Muscle of leg (tissue), 11 donors: Measurements from ENCODE around the gene MAPK8IP1. TPM values are rescaled to one million over a fixed set of nuclear protein-coding genes. Genes with fewer than 3 reads are reported as not detected.

ENCODE experiments used
- DNase-seq: peaks from one replicate; pipeline ENCODE4 v3.0.0; 2013
- H3K27ac ChIP-seq: one replicate; pipeline ENCODE4 v1.5.1; 2013; ENCODE audit warnings: mild to moderate bottlenecking, low read length, control low read depth
- H3K27me3 ChIP-seq: one replicate; pipeline ENCODE4 v1.6.1; 2013; ENCODE audit warnings: low read length; ENCODE audit not compliant: control insufficient read depth, insufficient read depth
- H3K36me3 ChIP-seq: one replicate; pipeline ENCODE4 v1.6.1; 2013; ENCODE audit warnings: low read length; ENCODE audit not compliant: control insufficient read depth, insufficient read depth
- H3K4me1 ChIP-seq: one replicate; pipeline ENCODE4 v1.6.1; 2013; ENCODE audit warnings: low read length; ENCODE audit not compliant: control insufficient read depth, insufficient read depth
- H3K4me3 ChIP-seq: one replicate; pipeline ENCODE4 v1.5.1; 2013; ENCODE audit warnings: low read length, control low read depth
- H3K9me3 ChIP-seq: replicated peaks from 2 replicates; pipeline ENCODE4 v1.6.1; 2013; ENCODE audit warnings: low read depth, low read length; ENCODE audit not compliant: control insufficient read depth
- WGBS: methylation state at CpG from one replicate; pipeline ENCODE4 v1.1.5; 2013; ENCODE audit warnings: missing lambda C conversion rate; ENCODE audit not compliant: insufficient coverage; 5-methylcytosine and 5-hydroxymethylcytosine counted together
- polyA plus RNA-seq, 8 donors: library from polyadenylated mRNA; unstranded; fragments of 120-200 nt; gene quantifications; one replicate each; pipeline versions ENCODE4 v1.2.1 to v1.2.3, GENCODE V29; 2013; ENCODE audit warnings: inconsistent platforms in 1 of 8, low replicate concordance in 1 of 8; ENCODE audit not compliant: insufficient read length in 8 of 8, insufficient read depth in 1 of 8
- total RNA-seq: library from RNA; stranded (reverse); fragments of 120-200 nt; gene quantifications from one replicate; pipeline ENCODE4 v1.2.4, GENCODE V29; 2013

MAPK8IP1 gene
- total and polyA plus RNA-seq, 9 donors = 26.5 to 54.3 (median 35.0) TPM

- H3K9me3 ChIP-seq = no peaks in the 10 kb centered on the region
- 79% methylated on average over 12 of the region's 18 CpGs for WGBS
- H3K27ac ChIP-seq = peak within 1 kb of the TSS; percentile 62
- DNase-seq = no peak
- no peak within 1 kb of the TSS for H3K4me3 ChIP-seq
- H3K4me1 ChIP-seq = peaks cover 25% of the 10 kb centered on the region
- H3K27me3 ChIP-seq = no peaks in the 10 kb centered on the region
- peaks cover 79% of the 10 kb centered on the region for H3K36me3 ChIP-seq
Measured at GRCh38 chr11:45906965-45907611, 21.6 kb downstream of the MAPK8IP1 start, which contains the start of gene FREY1. Gene FREY1 (minus strand): TSS chr11:45907271. CDS start chr11:45907245, 26 bp downstream.

- H3K27ac ChIP-seq = peak overlapping the region; percentile 67
- H3K9me3 ChIP-seq = no peaks in the 10 kb centered on the region
- H3K4me1 ChIP-seq = peaks cover 25% of the 10 kb centered on the region
- H3K27me3 ChIP-seq = no peaks in the 10 kb centered on the region
- 61% methylated on average over 7 of the region's 8 CpGs for WGBS
- H3K36me3 ChIP-seq = peaks cover 73% of the 10 kb centered on the region
- no peak overlapping the region for H3K4me3 ChIP-seq
- peak; percentile 58 for DNase-seq
Measured at GRCh38 chr11:45907911-45908370, 22.5 kb downstream of the MAPK8IP1 start.

DNA sequence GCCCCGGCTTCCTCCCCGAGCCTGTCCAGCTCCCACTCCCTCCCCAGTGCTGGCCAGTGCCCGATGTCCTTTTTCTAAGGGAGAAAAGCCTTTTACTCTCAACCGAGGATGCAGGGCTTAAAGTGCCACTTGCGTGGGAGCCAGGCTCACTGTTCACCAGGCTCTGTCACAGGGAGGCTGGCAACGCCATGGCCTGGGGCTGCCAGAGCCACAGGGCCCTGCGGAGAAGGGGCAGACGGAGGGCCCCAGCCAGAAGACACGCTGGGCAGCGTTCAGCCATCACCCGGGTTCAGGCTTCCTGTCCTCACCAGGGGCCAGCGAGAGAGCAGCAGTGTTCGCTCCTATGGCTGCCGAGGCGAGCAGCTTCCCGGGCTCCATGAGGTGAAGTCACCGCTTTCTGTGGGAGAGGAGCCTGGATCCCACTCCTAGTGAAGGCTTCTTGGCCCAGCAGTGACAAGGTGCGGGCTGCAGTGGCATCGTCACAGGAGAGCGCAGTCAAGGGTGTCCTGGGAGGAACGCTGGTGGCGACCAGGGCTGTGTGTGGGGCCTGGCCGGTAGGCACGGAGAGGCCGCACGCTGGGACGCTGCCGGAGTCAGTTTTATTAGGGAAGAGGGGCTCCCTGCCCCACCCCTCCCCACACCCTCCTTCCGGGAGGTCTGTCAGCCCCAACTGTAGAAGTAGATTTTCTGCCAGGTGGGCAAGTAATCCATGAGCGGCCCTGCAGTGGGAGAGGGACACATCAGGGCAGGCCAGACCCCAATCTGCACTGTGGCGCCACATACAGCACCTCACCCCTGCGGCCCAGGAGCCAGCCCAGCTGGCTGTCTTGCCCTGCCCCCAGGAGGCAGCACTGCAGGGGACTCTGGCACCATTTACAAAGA is 24.4 kb downstream of the MAPK8IP1 start:
- no peaks in the 10 kb centered on the region for H3K9me3 ChIP-seq
- H3K36me3 ChIP-seq = peaks cover 74% of the 10 kb centered on the region
- no peak for DNase-seq
- WGBS = 83% methylated on average over 20 of the region's 32 CpGs
- H3K4me1 ChIP-seq = peaks cover 25% of the 10 kb centered on the region
- no peak overlapping the region for H3K27ac ChIP-seq
- no peaks in the 10 kb centered on the region for H3K27me3 ChIP-seq
- no peak overlapping the region for H3K4me3 ChIP-seq

DNA sequence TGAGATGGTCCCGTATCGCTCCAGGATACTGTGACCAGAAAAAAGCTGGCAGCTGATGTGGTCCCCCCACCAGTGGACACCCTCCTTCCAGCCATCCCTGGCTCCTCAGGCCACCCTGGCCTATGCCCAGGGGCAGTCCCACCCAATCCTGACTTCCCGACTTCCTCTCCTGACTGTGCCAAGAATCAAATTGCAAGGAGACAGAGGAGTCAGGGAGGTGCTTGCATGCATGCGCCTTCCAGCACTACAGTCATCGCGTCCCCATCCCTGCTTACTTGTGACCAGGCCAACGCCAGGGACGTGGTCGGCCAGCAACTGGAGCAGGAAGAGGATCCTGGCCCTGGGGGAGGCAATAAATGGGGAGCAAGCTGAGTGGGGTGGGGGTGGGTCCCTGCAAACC is 25.2 kb downstream of the MAPK8IP1 start:
- no peaks in the 10 kb centered on the region for H3K27me3 ChIP-seq
- H3K27ac ChIP-seq = no peak overlapping the region
- 93% methylated on average over 8 of the region's 9 CpGs for WGBS
- H3K9me3 ChIP-seq = no peaks in the 10 kb centered on the region
- H3K4me3 ChIP-seq = no peak overlapping the region
- H3K4me1 ChIP-seq = peaks cover 25% of the 10 kb centered on the region
- peaks cover 76% of the 10 kb centered on the region for H3K36me3 ChIP-seq
- no peak for DNase-seq

DNA sequence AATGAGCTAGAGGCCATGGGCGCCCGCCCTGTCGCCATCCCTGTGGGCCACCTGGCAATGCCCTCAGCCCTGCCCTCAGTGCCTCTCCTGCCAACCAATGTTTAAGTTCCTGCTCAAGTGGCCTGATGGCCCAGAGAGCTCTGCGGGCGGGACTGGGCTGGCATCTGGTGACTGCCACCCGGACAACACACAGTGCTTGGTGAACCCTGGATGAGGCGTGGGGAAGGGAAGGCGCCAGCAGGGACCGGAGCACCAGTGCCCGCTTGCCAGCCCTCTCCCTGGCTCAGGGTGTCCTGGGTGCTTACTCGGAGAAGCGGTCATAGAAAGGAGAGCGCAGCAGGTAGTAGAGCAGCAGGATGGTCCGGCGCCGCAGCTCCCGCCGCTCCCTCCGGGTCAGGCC is 28.1 kb downstream of the MAPK8IP1 start:
- Histone ChIP-seq H3K4me1 (peaks cover 22% of the 10 kb centered on the region), H3K36me3 (peaks cover 65% of the 10 kb centered on the region)
- 96% methylated on average over 19 of the region's 19 CpGs for WGBS

GRCh38 chr11:45913942-45914635 is 28.6 kb downstream of the MAPK8IP1 start:
- Histone ChIP-seq H3K9me3 (no peaks in the 10 kb centered on the region), H3K4me3 (no peak overlapping the region), H3K27ac (no peak overlapping the region), H3K27me3 (no peaks in the 10 kb centered on the region), H3K36me3 (peaks cover 59% of the 10 kb centered on the region), H3K4me1 (peaks cover 19% of the 10 kb centered on the region)
- 86% methylated on average over 22 of the region's 22 CpGs for WGBS
- DNase-seq = no peak

More for the DNA sequence above, 28.1 kb downstream of the MAPK8IP1 start:
- H3K9me3 ChIP-seq = no peaks in the 10 kb centered on the region
- DNase-seq = no peak
- H3K27ac ChIP-seq = no peak overlapping the region
- H3K4me3 ChIP-seq = no peak overlapping the region
- no peaks in the 10 kb centered on the region for H3K27me3 ChIP-seq

DNA sequence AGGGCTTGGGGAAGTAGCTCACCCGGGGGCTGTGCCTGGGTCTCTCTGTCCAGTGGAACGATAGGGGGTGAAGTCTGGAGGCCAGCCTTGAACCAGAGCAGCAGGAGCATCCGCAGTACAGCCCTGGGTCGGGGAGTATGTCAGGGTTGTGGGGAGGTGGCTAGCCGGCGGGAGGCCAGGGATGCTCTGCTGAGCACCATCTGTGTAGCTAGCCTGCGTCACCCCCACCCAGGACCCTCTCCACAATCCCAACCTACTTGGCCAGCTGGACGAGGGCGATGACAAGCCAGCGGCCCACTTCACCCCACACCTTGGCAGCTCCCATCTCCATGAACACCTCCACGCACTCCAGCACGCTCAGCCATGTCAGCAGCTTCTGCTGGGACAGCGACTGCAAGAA is 30.0 kb downstream of the MAPK8IP1 start:
- DNase-seq = no peak
- Histone ChIP-seq H3K27ac (no peak overlapping the region), H3K36me3 (peaks cover 46% of the 10 kb centered on the region), H3K27me3 (peaks cover 6% of the 10 kb centered on the region), H3K4me1 (peaks cover 18% of the 10 kb centered on the region), H3K4me3 (no peak overlapping the region), H3K9me3 (no peaks in the 10 kb centered on the region)
- WGBS = 74% methylated on average over 7 of the region's 13 CpGs

DNA sequence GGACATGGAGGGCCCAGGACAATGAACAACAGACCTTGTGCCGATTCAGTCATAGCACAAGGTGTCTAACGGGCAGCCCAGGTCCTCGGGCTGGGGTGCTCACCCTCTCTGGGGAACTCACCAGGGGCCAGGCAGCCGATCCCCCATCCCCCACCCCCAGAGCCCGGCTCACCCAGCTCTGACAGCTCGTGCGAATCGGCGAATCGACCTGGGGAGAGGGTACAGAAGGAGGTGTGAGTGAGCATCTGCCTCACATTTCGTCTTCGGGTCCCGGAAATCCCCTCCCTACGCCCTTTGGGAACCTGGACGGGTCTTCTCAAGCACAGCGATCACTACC is 31.8 kb downstream of the MAPK8IP1 start:
- 9% methylated on average over 7 of the region's 16 CpGs for WGBS
- peak overlapping the region; percentile 96 for H3K27ac ChIP-seq
- peaks cover 25% of the 10 kb centered on the region for H3K27me3 ChIP-seq
- peaks cover 30% of the 10 kb centered on the region for H3K36me3 ChIP-seq
- peak overlapping the region; percentile 99 for H3K4me3 ChIP-seq
- no peaks in the 10 kb centered on the region for H3K9me3 ChIP-seq
- peaks cover 28% of the 10 kb centered on the region for H3K4me1 ChIP-seq
- no peak for DNase-seq

GRCh38 chr11:45917623-45918330 is 32.3 kb downstream of the MAPK8IP1 start, which contains the start of gene PEX16:
Gene PEX16 (minus strand): TSS chr11:45917877. CDS start chr11:45917811, 66 bp downstream.
- H3K9me3 ChIP-seq = no peaks in the 10 kb centered on the region
- H3K4me1 ChIP-seq = peaks cover 29% of the 10 kb centered on the region
- peaks cover 28% of the 10 kb centered on the region for H3K27me3 ChIP-seq
- H3K36me3 ChIP-seq = peaks cover 30% of the 10 kb centered on the region
- H3K27ac ChIP-seq = peak within 1 kb of the TSS; percentile 96
- DNase-seq = peak; percentile 100
- peak within 1 kb of the TSS; percentile 99 for H3K4me3 ChIP-seq
- WGBS = under 1% methylated on average over 44 of the region's 45 CpGs
